ENCODE data around the gene PIGL. TPM values are rescaled to one million over a fixed set of nuclear protein-coding genes. Genes with fewer than 3 reads are reported as not detected.
A peak's percentile ranks its signal among the peaks of the same experiment; 100 is the strongest.

Gene PIGL
- polyA plus RNA-seq, 1 experiment, result 23.1 TPM

- TF ChIP-seq CTCF (IDR thresholded peaks at IDR 0.05; ENCODE audit: insufficient read depth, low read depth, low read length), result no peak
- Histone ChIP-seq H3K4me3 (ENCODE audit: low read depth, low read length) (no peak overlapping the region), H3K36me3 (ENCODE audit: control insufficient read depth, insufficient read depth, low read length) (no peaks in the 10 kb centered on the region; the same call in 1 of the 2 replicates), H3K27me3 (ENCODE audit: control insufficient read depth, insufficient read depth, low read length) (no peaks in the 10 kb centered on the region)
- ChIA-PET CTCF (interaction anchor here (1.8 kb wide), 1 partner anchor 10 kb away, joined by 8 read pairs; no protein-coding TSS in a partner anchor), POLR2A (no interaction called here)
- DNase-seq (ENCODE audit: low read depth), result no peak
These were observed 97.8 kb downstream of the PIGL start for GRCh38 chr17:16314859-16315258.

DNA sequence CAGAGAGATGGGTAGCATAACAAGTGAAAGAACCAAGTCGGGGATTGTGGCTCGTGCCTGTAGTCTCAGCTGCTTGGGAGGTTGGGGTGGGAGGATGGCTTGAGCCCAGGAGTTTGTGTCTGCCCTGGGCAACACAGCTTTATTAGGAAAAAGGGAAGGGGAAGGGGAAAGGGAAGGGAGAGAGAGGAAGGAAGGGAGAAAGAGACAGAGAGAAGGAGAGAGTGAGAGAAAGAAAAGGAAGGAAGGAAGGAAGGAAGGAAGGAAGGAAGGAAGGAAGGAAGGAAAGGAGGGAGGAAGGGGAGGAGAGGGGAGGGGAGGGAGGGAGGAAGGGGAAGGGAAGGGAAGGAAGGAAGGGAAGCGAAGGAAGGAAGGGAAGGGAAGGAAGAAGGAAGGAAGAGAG, 103.0 kb downstream of the PIGL start:
- DNase-seq (ENCODE audit: low read depth), result no peak
- Histone ChIP-seq H3K36me3 (ENCODE audit: control insufficient read depth, insufficient read depth, low read length) (no peaks in the 10 kb centered on the region; the same call in 1 of the 2 replicates), H3K27me3 (ENCODE audit: control insufficient read depth, insufficient read depth, low read length) (no peaks in the 10 kb centered on the region), H3K4me3 (ENCODE audit: low read depth, low read length) (no peak overlapping the region)
- POLR2A ChIA-PET, result interaction anchor here (0.6 kb wide), 1 partner anchor 863 kb away, joined by 4 read pairs; no protein-coding TSS in a partner anchor
- CTCF ChIA-PET, result no interaction called here
- no peak for TF ChIP-seq CTCF (IDR thresholded peaks at IDR 0.05; ENCODE audit: insufficient read depth, low read depth, low read length)

- DNase-seq (ENCODE audit: low read depth), result peak; percentile 70
- POLR2A ChIA-PET, result interaction anchor here (0.6 kb wide), 1 partner anchor 19 kb away, joined by 3 read pairs; no protein-coding TSS in a partner anchor
- Histone ChIP-seq H3K4me3 (ENCODE audit: low read depth, low read length) (no peak overlapping the region), H3K36me3 (ENCODE audit: control insufficient read depth, insufficient read depth, low read length) (no peaks in the 10 kb centered on the region; the same call in 1 of the 2 replicates), H3K27me3 (ENCODE audit: control insufficient read depth, insufficient read depth, low read length) (no peaks in the 10 kb centered on the region)
- CTCF ChIA-PET, result interaction anchor here (0.9 kb wide), 1 partner anchor 105 kb away, joined by 3 read pairs; no protein-coding TSS in a partner anchor
- TF ChIP-seq CTCF (IDR thresholded peaks at IDR 0.05; ENCODE audit: insufficient read depth, low read depth, low read length), result no peak
These were observed 105.6 kb downstream of the PIGL start for GRCh38 chr17:16322636-16323035.

DNA sequence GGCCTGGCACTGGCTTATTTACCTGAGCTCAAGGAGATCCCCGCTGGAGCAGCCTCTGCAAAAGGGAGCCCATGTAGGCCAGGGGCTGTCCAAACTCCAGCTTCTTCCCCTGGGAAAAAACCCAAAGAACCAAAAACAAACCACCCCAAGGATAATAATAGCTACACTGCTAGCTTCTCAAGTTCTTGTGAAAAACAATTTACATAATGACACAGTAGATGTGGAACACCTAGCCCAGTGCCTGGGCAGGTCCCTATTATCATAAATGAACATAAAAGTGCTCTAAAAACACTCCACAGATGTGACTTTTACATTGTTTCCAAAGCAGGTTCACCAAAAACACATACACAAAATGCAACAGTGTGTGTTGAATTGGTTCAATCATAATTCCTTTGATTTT, 109.0 kb downstream of the PIGL start:
- no peaks in the 10 kb centered on the region; the same call in 1 of the 2 replicates for H3K36me3 ChIP-seq (ENCODE audit: control insufficient read depth, insufficient read depth, low read length)
- ChIA-PET POLR2A (no interaction called here), CTCF (interaction anchor here (0.9 to 1.8 kb wide), 3 partner anchors 21 to 38 kb away, joined by 3 to 6 read pairs (median 5); partner anchors contain the start of gene CENPV)

GRCh38 chr17:16327018-16327417, 110.0 kb downstream of the PIGL start:
- ChIA-PET CTCF (interaction anchor here (0.9 to 1.8 kb wide), 2 partner anchors 26 to 37 kb away, joined by 3 to 6 read pairs; partner anchors contain the start of gene CENPV), POLR2A (interaction anchor here (0.6 kb wide), 1 partner anchor 54 kb away, joined by 3 read pairs; the partner anchor contains the start of gene UBB)
- Histone ChIP-seq H3K4me3 (ENCODE audit: low read depth, low read length) (no peak overlapping the region), H3K27me3 (ENCODE audit: control insufficient read depth, insufficient read depth, low read length) (no peaks in the 10 kb centered on the region), H3K36me3 (ENCODE audit: control insufficient read depth, insufficient read depth, low read length) (no peaks in the 10 kb centered on the region; the same call in 1 of the 2 replicates)
- no peak for TF ChIP-seq CTCF (IDR thresholded peaks at IDR 0.05; ENCODE audit: insufficient read depth, low read depth, low read length)
- DNase-seq (ENCODE audit: low read depth), result no peak

More for the DNA sequence above, 109.0 kb downstream of the PIGL start:
- H3K27me3 ChIP-seq (ENCODE audit: control insufficient read depth, insufficient read depth, low read length), result no peaks in the 10 kb centered on the region
- TF ChIP-seq CTCF (IDR thresholded peaks at IDR 0.05; ENCODE audit: insufficient read depth, low read depth, low read length), result no peak
- no peak for DNase-seq (ENCODE audit: low read depth)
- no peak overlapping the region for H3K4me3 ChIP-seq (ENCODE audit: low read depth, low read length)
